GM08714 (cell line): Measurements from ENCODE around the gene DNM3.
"Not testable (repeated sequence)": the region's sequence is repeated elsewhere in the genome, so short reads cannot be mapped to it uniquely, and the experiment has no call there.

Experiments
- H3K4me3 ChIP-seq: fragments of 200-500 bp; sonication (Bioruptor generic); 2 replicates; pipeline ENCODE4 v1.5.1; 2014; ENCODE audit warnings: mild to moderate bottlenecking, low read length, inconsistent platforms
- ZNF274 ChIP-seq: IDR thresholded peaks from 2 replicates; pipeline ENCODE4 v1.6.1; 2012; ENCODE audit warnings: mild to moderate bottlenecking, low read depth, low read length

The DNM3 gene

GRCh38 chr1:172283766-172284165 is 442.5 kb downstream of the DNM3 start:
- TF ChIP-seq ZNF274: no peak
- H3K4me3 ChIP-seq: no peak overlapping the region

GRCh38 chr1:172286629-172287076 is 445.4 kb downstream of the DNM3 start:
- no peak for TF ChIP-seq ZNF274
- H3K4me3 ChIP-seq: no peak overlapping the region

- no peak for TF ChIP-seq ZNF274
- no peak overlapping the region for H3K4me3 ChIP-seq
These were observed 445.9 kb downstream of the DNM3 start for GRCh38 chr1:172287208-172287607.

- no peak overlapping the region for H3K4me3 ChIP-seq
- TF ChIP-seq ZNF274: no peak
These were observed 447.3 kb downstream of the DNM3 start for GRCh38 chr1:172288581-172288980.

GRCh38 chr1:172289448-172289847 is 448.1 kb downstream of the DNM3 start:
- TF ChIP-seq ZNF274: no peak
- H3K4me3 ChIP-seq: no peak overlapping the region

- TF ChIP-seq ZNF274: no peak
- no peak overlapping the region for H3K4me3 ChIP-seq
These were observed 451.5 kb downstream of the DNM3 start for GRCh38 chr1:172292840-172293239.

GRCh38 chr1:172293429-172293828 is 452.1 kb downstream of the DNM3 start:
- TF ChIP-seq ZNF274: no peak
- no peak overlapping the region for H3K4me3 ChIP-seq

GRCh38 chr1:172298141-172298540 is 456.8 kb downstream of the DNM3 start:
- H3K4me3 ChIP-seq: no peak overlapping the region
- TF ChIP-seq ZNF274: no peak

GRCh38 chr1:172298911-172299310 is 457.6 kb downstream of the DNM3 start:
- H3K4me3 ChIP-seq: no peak overlapping the region
- no peak for TF ChIP-seq ZNF274

- no peak for TF ChIP-seq ZNF274
- H3K4me3 ChIP-seq: no peak overlapping the region
These were observed 458.2 kb downstream of the DNM3 start for GRCh38 chr1:172299515-172299914.

- H3K4me3 ChIP-seq: not testable (repeated sequence)
These were observed 466.2 kb downstream of the DNM3 start for GRCh38 chr1:172307508-172307907.

- TF ChIP-seq ZNF274: no peak
- no peak overlapping the region for H3K4me3 ChIP-seq
These were observed 466.8 kb downstream of the DNM3 start for GRCh38 chr1:172308142-172308541.

- TF ChIP-seq ZNF274: no peak
- H3K4me3 ChIP-seq: no peak overlapping the region
These were observed 467.3 kb downstream of the DNM3 start for GRCh38 chr1:172308577-172308976.

GRCh38 chr1:172320733-172321132 is 479.4 kb downstream of the DNM3 start:
- H3K4me3 ChIP-seq: no peak overlapping the region
- TF ChIP-seq ZNF274: no peak

GRCh38 chr1:172321451-172321850 is 480.2 kb downstream of the DNM3 start:
- no peak for TF ChIP-seq ZNF274

GRCh38 chr1:172322219-172323061 is 481.1 kb downstream of the DNM3 start:
- no peak for TF ChIP-seq ZNF274
- no peak overlapping the region for H3K4me3 ChIP-seq

More at GRCh38 chr1:172321451-172321850, 480.2 kb downstream of the DNM3 start:
- H3K4me3 ChIP-seq: no peak overlapping the region

GRCh38 chr1:172323686-172324085 is 482.4 kb downstream of the DNM3 start:
- no peak for TF ChIP-seq ZNF274
- no peak overlapping the region for H3K4me3 ChIP-seq
